Measurements from ENCODE around the gene GJE1. TPM values are rescaled to one million over a fixed set of nuclear protein-coding genes. Genes with fewer than 3 reads are reported as not detected.

Gene GJE1
- total and polyA plus RNA-seq, 3 experiments from 2014 or later = not detected

DNA sequence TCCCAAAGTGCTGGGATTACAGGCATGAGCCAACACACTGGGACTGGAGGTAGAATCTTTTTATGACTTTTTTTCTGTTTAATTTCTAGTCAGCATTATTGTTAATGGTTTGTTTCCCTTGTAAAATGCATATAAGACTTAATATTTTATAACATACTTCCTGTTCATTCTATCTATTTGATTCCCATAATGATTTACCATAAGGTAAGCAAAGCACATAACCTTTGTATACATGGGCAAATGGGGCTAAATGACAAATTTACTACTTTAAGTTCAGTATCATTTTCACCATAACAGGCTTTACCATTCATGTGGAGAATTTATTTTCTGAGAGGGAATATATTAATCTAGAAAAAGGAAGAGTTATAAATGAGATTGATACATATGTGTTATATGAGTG is 38.6 kb downstream of the GJE1 start:
- Mint-ChIP-seq H3K27ac (no peak overlapping the region), H3K4me3 (no peak overlapping the region), H3K9me3 (peaks cover 0 to 4% (median 0%) of the 10 kb centered on the region in 5 donors), H3K4me1 (peaks cover 11 to 21% (median 15%) of the 10 kb centered on the region in 3 donors), H3K27me3 (no peaks in the 10 kb centered on the region), H3K36me3 (peaks cover 34 to 84% (median 35%) of the 10 kb centered on the region in 3 donors)
- DNase-seq = no peak
- H3K4me1 ChIP-seq (ENCODE audit: insufficient read depth, low read length) = no peaks in the 10 kb centered on the region
- CTCF ChIA-PET = no interaction called here
- no peak overlapping the region for H3K27ac ChIP-seq (ENCODE audit: low read depth, low read length)
- H3K27me3 ChIP-seq (ENCODE audit: insufficient read depth, low read length, poor library complexity, severe bottlenecking) = no peaks in the 10 kb centered on the region
- no peak overlapping the region for H3K4me3 ChIP-seq (ENCODE audit: low read length)
- POLR2A ChIA-PET = no interaction called here
- H3K36me3 ChIP-seq (ENCODE audit: insufficient read depth, low read length) = peaks cover 36% of the 10 kb centered on the region
- H3K9me3 ChIP-seq (ENCODE audit: low read length) = no peaks in the 10 kb centered on the region

DNA sequence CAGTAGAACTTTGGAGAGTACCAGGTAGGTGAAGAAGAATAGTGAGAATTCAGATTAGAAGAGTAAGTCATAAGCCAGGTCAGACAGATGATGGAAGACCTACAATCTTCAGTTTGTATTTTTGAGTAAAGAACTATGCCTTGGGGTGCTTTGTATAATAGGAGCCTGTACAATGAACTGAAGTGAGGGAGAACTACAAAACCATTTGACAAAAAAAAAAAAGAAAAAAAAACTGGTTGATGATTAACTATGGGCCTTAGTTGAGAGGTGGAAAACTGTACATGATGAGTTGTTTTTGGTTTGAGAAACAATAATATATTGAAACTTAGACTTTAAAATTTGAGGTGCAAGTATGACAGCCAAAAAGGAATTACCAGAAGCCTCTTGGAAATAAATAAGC is 40.0 kb downstream of the GJE1 start:
- H3K36me3 Mint-ChIP-seq = peaks cover 40 to 84% (median 47%) of the 10 kb centered on the region in 3 donors
- POLR2A ChIA-PET = no interaction called here
- no peaks in the 10 kb centered on the region for H3K27me3 ChIP-seq (ENCODE audit: insufficient read depth, low read length, poor library complexity, severe bottlenecking)
- no peaks in the 10 kb centered on the region for H3K4me1 ChIP-seq (ENCODE audit: insufficient read depth, low read length)
- no peak for DNase-seq
- H3K36me3 ChIP-seq (ENCODE audit: insufficient read depth, low read length) = peaks cover 36% of the 10 kb centered on the region
- CTCF ChIA-PET = no interaction called here
- H3K27ac Mint-ChIP-seq = peak overlapping the region in 2 of 8 donors; percentile 17 to 48
- no peak overlapping the region for H3K27ac ChIP-seq (ENCODE audit: low read depth, low read length)
- peaks cover 5 to 15% (median 7%) of the 10 kb centered on the region in 3 donors for H3K4me1 Mint-ChIP-seq
- no peaks in the 10 kb centered on the region for H3K27me3 Mint-ChIP-seq
- no peak overlapping the region for H3K4me3 Mint-ChIP-seq
- peaks cover under 1 to 9% (median 8%) of the 10 kb centered on the region in 5 donors for H3K9me3 Mint-ChIP-seq
- H3K4me3 ChIP-seq (ENCODE audit: low read length) = no peak overlapping the region
- H3K9me3 ChIP-seq (ENCODE audit: low read length) = peaks cover 5% of the 10 kb centered on the region

DNA sequence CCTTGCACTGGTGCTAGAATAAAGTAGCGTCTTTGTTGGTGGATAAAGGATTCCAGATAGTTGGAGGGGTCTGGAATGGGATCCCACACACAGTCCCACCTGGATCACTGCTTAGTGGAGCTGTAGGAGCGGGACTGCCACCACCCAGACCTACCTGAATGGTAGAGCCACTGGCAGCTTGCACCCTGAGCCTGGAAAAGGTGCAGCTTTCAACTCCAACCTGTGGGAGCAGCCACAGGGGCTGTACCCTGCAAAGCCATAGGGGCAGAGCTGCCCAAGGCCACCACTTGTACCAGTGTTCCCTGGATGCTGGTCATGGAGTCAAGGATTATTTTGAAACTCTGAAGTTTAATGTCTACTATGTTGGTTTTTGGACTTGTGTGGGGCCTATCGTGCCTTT is 41.3 kb downstream of the GJE1 start:
- H3K4me3 Mint-ChIP-seq = no peak overlapping the region
- Histone ChIP-seq H3K27ac (ENCODE audit: low read depth, low read length) (no peak overlapping the region), H3K4me3 (ENCODE audit: low read length) (no peak overlapping the region), H3K36me3 (ENCODE audit: insufficient read depth, low read length) (peaks cover 40% of the 10 kb centered on the region), H3K4me1 (ENCODE audit: insufficient read depth, low read length) (no peaks in the 10 kb centered on the region), H3K27me3 (ENCODE audit: insufficient read depth, low read length, poor library complexity, severe bottlenecking) (no peaks in the 10 kb centered on the region), H3K9me3 (ENCODE audit: low read length) (peaks cover 7% of the 10 kb centered on the region)
- H3K9me3 Mint-ChIP-seq = peaks cover 5 to 15% (median 14%) of the 10 kb centered on the region in 5 donors
- H3K27ac Mint-ChIP-seq = no peak overlapping the region
- ChIA-PET POLR2A (no interaction called here), CTCF (no interaction called here)
- no peaks in the 10 kb centered on the region for H3K27me3 Mint-ChIP-seq
- DNase-seq = no peak
- peaks cover 48 to 84% (median 54%) of the 10 kb centered on the region in 3 donors for H3K36me3 Mint-ChIP-seq
- peaks cover 3 to 15% (median 3%) of the 10 kb centered on the region in 3 donors for H3K4me1 Mint-ChIP-seq

DNA sequence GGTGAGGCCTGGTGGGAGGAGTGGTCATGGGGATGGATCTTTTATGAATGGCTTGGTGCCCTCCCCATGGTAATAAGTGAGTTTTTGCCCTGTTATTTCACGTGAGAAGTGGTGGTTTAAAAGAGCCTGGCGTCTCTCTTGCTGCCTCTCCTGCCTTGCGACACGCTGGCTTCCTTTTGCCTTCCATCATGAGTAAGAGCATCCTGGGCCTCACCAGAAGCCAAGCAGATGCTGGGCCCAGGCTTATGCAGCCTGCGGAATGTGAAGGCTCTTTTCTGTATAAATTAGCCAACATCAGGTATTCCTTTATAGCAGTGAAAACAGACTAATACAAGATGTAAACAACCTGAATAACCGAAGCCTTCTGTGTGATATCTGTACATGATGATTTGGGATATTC is 42.0 kb downstream of the GJE1 start:
- CTCF ChIA-PET = no interaction called here
- POLR2A ChIA-PET = no interaction called here
- H3K27ac ChIP-seq (ENCODE audit: low read depth, low read length) = no peak overlapping the region
- no peak overlapping the region for H3K4me3 ChIP-seq (ENCODE audit: low read length)
- peaks cover 5 to 15% (median 14%) of the 10 kb centered on the region in 5 donors for H3K9me3 Mint-ChIP-seq
- no peak overlapping the region for H3K4me3 Mint-ChIP-seq
- no peaks in the 10 kb centered on the region for H3K4me1 ChIP-seq (ENCODE audit: insufficient read depth, low read length)
- peak overlapping the region in 1 of 8 donors; percentile 38 for H3K27ac Mint-ChIP-seq
- H3K36me3 Mint-ChIP-seq = peaks cover 51 to 86% (median 54%) of the 10 kb centered on the region in 3 donors
- H3K27me3 ChIP-seq (ENCODE audit: insufficient read depth, low read length, poor library complexity, severe bottlenecking) = no peaks in the 10 kb centered on the region
- H3K9me3 ChIP-seq (ENCODE audit: low read length) = peaks cover 7% of the 10 kb centered on the region
- H3K27me3 Mint-ChIP-seq = no peaks in the 10 kb centered on the region
- no peak for DNase-seq
- H3K36me3 ChIP-seq (ENCODE audit: insufficient read depth, low read length) = peaks cover 40% of the 10 kb centered on the region
- H3K4me1 Mint-ChIP-seq = peaks cover 3 to 15% (median 3%) of the 10 kb centered on the region in 3 donors

DNA sequence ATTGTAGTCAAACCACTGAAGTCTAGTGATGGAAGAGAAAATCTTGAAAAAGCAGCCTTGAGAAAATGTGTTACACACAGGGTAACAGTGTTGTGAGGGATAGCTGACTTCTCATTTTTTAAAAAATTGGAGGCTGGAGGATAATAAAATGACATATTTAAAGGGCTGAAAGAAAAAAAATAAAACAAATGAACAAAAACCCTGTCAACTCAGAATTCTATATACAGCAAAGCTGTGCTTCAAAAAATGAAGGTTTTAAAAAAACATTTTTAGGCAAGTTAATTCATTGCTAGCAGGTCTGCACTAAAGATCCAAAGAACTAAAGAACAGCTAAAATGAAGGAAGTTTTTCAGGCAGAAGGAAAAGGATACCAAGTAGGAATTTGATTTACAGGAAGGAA is 45.4 kb downstream of the GJE1 start:
- ChIA-PET POLR2A (no interaction called here), CTCF (no interaction called here)
- no peak overlapping the region for H3K4me3 Mint-ChIP-seq
- Histone ChIP-seq H3K4me1 (ENCODE audit: insufficient read depth, low read length) (no peaks in the 10 kb centered on the region), H3K36me3 (ENCODE audit: insufficient read depth, low read length) (peaks cover 25% of the 10 kb centered on the region), H3K9me3 (ENCODE audit: low read length) (peaks cover 7% of the 10 kb centered on the region), H3K4me3 (ENCODE audit: low read length) (no peak overlapping the region), H3K27me3 (ENCODE audit: insufficient read depth, low read length, poor library complexity, severe bottlenecking) (no peaks in the 10 kb centered on the region), H3K27ac (ENCODE audit: low read depth, low read length) (no peak overlapping the region)
- H3K27ac Mint-ChIP-seq = no peak overlapping the region
- no peak for DNase-seq
- H3K36me3 Mint-ChIP-seq = peaks cover 42 to 72% (median 44%) of the 10 kb centered on the region in 3 donors
- H3K27me3 Mint-ChIP-seq = no peaks in the 10 kb centered on the region
- H3K4me1 Mint-ChIP-seq = peaks cover 14 to 25% (median 15%) of the 10 kb centered on the region in 3 donors
- peaks cover 5 to 15% (median 14%) of the 10 kb centered on the region in 5 donors for H3K9me3 Mint-ChIP-seq

DNA sequence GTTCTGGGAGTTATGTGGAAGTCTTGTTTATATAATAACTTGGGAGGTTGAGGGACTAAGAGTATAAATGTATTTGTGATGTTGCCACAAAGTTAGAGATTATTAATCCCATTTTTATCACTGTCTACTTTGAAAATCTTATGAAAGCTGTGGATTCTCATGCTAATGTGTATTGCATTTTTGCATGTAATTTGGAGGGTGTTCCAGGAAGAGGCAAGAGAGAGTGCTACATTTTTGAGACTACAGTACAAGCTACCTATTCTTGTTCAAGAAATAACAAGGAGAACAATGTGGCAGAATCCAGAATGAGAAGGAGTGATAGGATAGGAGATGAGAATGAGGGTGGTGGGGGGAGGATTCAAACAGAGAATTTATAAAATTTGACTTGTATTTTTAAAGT is 49.3 kb downstream of the GJE1 start:
- POLR2A ChIA-PET = no interaction called here
- H3K27me3 Mint-ChIP-seq = no peaks in the 10 kb centered on the region
- H3K4me1 Mint-ChIP-seq = peaks cover 17 to 30% (median 27%) of the 10 kb centered on the region in 3 donors
- H3K36me3 ChIP-seq (ENCODE audit: insufficient read depth, low read length) = peaks cover 11% of the 10 kb centered on the region
- H3K4me3 ChIP-seq (ENCODE audit: low read length) = no peak overlapping the region
- H3K27ac ChIP-seq (ENCODE audit: low read depth, low read length) = no peak overlapping the region
- no peaks in the 10 kb centered on the region for H3K4me1 ChIP-seq (ENCODE audit: insufficient read depth, low read length)
- H3K4me3 Mint-ChIP-seq = no peak overlapping the region
- H3K36me3 Mint-ChIP-seq = peaks cover 18 to 40% (median 22%) of the 10 kb centered on the region in 3 donors
- CTCF ChIA-PET = no interaction called here
- no peak for DNase-seq
- H3K27me3 ChIP-seq (ENCODE audit: insufficient read depth, low read length, poor library complexity, severe bottlenecking) = no peaks in the 10 kb centered on the region
- H3K27ac Mint-ChIP-seq = peak overlapping the region in 1 of 8 donors; percentile 62
- H3K9me3 Mint-ChIP-seq = peaks cover 5 to 12% (median 12%) of the 10 kb centered on the region in 5 donors
- H3K9me3 ChIP-seq (ENCODE audit: low read length) = peaks cover 7% of the 10 kb centered on the region

DNA sequence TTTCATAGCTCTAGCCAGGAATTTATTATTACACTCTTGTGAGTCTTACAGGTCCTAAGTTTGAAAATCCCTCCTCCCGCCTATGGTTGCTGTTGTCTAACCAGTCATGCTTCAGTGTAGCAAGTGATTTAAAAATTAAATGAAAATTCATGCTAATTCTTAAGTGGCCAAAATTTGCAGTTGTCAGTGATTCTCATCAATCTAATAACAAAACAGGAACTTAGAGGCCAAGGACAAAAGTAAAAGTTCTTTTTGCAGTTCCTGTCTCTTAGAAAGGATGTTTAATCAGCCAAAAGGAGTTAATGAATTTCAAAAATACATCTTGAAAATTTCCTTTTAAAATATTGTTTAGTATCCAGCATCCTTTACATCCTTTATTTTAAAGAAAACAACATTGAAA is 50.6 kb downstream of the GJE1 start:
- no peaks in the 10 kb centered on the region for H3K4me1 ChIP-seq (ENCODE audit: insufficient read depth, low read length)
- no peak overlapping the region for H3K27ac ChIP-seq (ENCODE audit: low read depth, low read length)
- Mint-ChIP-seq H3K27me3 (no peaks in the 10 kb centered on the region), H3K36me3 (peaks cover 5 to 27% (median 12%) of the 10 kb centered on the region in 3 donors), H3K4me1 (peaks cover 17 to 30% (median 29%) of the 10 kb centered on the region in 3 donors), H3K9me3 (peaks cover 0 to 1% (median 0%) of the 10 kb centered on the region in 5 donors), H3K4me3 (no peak overlapping the region), H3K27ac (no peak overlapping the region)
- no peaks in the 10 kb centered on the region for H3K9me3 ChIP-seq (ENCODE audit: low read length)
- no peaks in the 10 kb centered on the region for H3K27me3 ChIP-seq (ENCODE audit: insufficient read depth, low read length, poor library complexity, severe bottlenecking)
- no peak for DNase-seq
- POLR2A ChIA-PET = no interaction called here
- CTCF ChIA-PET = no interaction called here
- no peaks in the 10 kb centered on the region for H3K36me3 ChIP-seq (ENCODE audit: insufficient read depth, low read length)
- no peak overlapping the region for H3K4me3 ChIP-seq (ENCODE audit: low read length)

DNA sequence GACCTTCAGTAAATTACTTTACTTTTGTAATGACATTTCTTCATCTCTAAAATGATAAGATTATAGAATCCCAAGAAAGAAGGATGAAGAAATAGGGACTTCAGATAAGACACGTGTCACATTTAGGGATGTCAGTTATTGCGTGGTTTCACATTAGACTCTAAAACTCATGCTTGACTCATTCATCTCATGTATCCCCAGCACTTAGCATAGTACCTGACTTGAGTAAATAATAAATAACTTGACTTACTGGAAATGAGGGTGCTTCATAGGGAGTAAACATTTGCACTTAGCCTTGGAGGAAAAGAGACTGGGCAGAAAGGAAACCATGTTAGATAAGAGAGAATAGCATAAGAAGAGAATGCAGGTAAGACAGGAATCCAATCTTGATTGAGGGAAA is 51.6 kb downstream of the GJE1 start:
- no peak overlapping the region for H3K4me3 Mint-ChIP-seq
- H3K9me3 Mint-ChIP-seq = no peaks in the 10 kb centered on the region
- Histone ChIP-seq H3K4me1 (ENCODE audit: insufficient read depth, low read length) (no peaks in the 10 kb centered on the region), H3K27ac (ENCODE audit: low read depth, low read length) (no peak overlapping the region), H3K36me3 (ENCODE audit: insufficient read depth, low read length) (no peaks in the 10 kb centered on the region), H3K4me3 (ENCODE audit: low read length) (no peak overlapping the region), H3K27me3 (ENCODE audit: insufficient read depth, low read length, poor library complexity, severe bottlenecking) (no peaks in the 10 kb centered on the region), H3K9me3 (ENCODE audit: low read length) (no peaks in the 10 kb centered on the region)
- no peak for DNase-seq
- ChIA-PET CTCF (no interaction called here), POLR2A (no interaction called here)
- peaks cover 17 to 33% (median 30%) of the 10 kb centered on the region in 3 donors for H3K4me1 Mint-ChIP-seq
- H3K27me3 Mint-ChIP-seq = no peaks in the 10 kb centered on the region
- H3K27ac Mint-ChIP-seq = peak overlapping the region in 1 of 8 donors; percentile 47
- H3K36me3 Mint-ChIP-seq = peaks cover 6 to 28% (median 11%) of the 10 kb centered on the region in 3 donors
